Measurements from ENCODE around the gene SUN2.
"Not testable (repeated sequence)": the region's sequence is repeated elsewhere in the genome, so short reads cannot be mapped to it uniquely, and the experiment has no call there.

Gene SUN2, protein sequence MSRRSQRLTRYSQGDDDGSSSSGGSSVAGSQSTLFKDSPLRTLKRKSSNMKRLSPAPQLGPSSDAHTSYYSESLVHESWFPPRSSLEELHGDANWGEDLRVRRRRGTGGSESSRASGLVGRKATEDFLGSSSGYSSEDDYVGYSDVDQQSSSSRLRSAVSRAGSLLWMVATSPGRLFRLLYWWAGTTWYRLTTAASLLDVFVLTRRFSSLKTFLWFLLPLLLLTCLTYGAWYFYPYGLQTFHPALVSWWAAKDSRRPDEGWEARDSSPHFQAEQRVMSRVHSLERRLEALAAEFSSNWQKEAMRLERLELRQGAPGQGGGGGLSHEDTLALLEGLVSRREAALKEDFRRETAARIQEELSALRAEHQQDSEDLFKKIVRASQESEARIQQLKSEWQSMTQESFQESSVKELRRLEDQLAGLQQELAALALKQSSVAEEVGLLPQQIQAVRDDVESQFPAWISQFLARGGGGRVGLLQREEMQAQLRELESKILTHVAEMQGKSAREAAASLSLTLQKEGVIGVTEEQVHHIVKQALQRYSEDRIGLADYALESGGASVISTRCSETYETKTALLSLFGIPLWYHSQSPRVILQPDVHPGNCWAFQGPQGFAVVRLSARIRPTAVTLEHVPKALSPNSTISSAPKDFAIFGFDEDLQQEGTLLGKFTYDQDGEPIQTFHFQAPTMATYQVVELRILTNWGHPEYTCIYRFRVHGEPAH
- 1,251 to 1,506 reads per million in 2 donors for total RNA-seq

- DNase-seq: peak; percentile 94
Observed at GRCh38 chr22:38755911-38756532, at the start of gene SUN2. SUN2 (minus strand) TSS chr22:38755998; CDS start chr22:38752628, 3,370 bp downstream.

DNA sequence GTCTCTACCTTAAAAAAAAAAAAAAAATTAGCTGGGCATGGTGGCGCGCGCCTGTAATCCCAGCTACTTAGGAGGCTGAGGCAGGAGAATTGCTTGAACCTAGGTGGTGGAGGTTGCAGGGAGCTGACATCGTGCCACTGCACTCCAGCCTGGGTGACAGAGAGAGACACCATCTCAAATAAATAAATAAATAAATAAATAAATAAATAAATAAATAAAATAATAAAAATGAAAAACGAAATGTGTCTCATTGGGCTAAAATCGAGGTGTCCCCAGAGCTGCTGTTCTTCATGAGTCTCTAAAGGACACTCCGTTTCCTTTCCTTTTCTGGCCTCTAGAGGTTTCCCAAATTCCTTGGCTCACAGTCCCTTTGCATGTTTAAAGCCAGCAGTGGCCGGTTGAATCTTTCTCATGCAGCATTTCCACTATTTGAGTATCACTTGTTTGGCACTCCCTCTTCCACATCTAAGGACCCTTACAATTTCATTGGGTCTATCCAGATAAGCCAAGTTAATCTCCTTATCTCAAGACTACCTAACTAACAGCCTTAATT lies 49.3 kb upstream of the SUN2 start:
- not testable (repeated sequence) for DNase-seq

GRCh38 chr22:38802671-38803121 lies 46.9 kb upstream of the SUN2 start:
- DNase-seq: no peak

GRCh38 chr22:38799265-38800002 lies 43.6 kb upstream of the SUN2 start:
- no peak for DNase-seq

DNA sequence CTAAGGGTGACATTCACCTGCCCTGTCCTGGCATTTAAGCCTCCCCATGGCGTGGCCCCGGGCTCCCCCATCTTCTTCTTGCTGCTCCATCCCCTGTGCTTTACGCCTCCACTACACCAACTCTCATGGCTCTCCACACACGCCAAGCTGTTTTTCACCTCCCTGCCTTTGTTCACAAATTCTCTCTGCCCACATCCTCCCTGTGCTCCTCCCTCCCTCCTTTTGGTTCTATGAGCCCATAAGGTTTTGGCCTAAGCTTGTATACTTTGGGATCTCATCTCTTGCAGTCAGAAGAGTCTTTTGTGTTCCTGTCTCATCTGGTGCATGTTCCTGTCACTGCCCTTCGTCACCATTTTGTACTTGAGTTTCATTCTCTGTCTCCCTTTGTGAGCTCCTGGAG lies 42.7 kb upstream of the SUN2 start:
- no peak for DNase-seq

- no peak for DNase-seq
Observed at GRCh38 chr22:38796262-38796957, 40.6 kb upstream of the SUN2 start.

DNA sequence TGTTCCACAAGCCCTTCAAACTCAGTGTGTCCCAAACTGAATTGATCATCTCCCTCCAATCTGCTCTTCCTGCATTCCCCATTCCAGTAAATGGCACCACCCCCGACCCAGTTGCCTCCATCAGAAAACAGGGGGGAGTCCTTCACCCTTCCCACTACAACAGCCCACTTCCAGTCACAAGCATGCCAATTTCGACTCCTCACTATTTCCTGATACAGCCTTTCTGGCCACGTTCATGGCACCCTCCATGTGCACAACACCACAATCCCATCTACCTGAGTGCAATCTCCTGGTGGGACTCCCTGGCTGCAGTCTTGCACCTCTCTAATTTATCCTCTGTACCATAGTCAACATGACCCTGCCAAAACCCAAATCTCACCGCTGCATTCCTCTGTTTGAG lies 39.8 kb upstream of the SUN2 start:
- DNase-seq: no peak

DNA sequence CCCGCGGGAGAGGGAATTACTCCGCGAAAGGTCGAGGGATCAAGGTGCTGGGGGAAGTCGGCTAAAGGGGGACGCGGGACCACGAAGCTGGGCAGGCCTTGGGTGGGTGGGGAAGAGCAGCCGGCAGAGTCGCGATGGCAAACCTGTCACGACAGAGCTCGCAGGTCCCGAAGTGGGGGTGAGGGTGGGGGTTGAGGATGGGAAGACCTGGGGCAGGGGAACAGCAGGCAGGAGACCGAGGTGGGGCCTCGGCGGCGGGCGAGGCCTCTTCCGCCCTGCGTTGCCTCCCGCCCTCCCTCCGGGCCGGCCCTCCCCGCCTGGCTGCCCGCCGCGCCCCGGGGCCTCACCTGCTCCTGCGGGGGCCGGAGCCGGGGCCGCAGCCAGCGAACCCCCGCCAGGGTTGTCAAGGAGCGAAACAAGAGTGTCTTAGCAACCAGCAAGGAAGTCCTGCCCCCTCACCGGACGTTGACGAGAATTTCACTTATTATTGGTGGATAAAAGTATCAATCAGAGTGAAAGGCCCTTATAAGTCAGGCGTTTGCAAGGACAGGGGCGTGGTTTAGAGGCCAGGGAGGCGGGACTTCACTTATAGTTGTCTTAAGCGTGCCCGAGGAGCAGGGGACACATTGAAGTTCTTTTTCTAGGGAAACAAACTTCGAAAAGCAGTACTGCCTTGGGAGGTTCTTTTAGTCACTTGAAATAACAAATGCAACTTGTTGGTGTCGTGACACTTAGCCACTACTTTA lies 38.1 kb upstream of the SUN2 start, which contains the start of gene DNAL4:
Gene DNAL4 (minus strand): TSS at position 423 of the 746 bp plus-strand sequence. CDS start 11,412 bp downstream, outside the sequence.
- peak; percentile 63 for DNase-seq

- DNase-seq: no peak
Observed at GRCh38 chr22:38793317-38793716, 37.5 kb upstream of the SUN2 start.

DNA sequence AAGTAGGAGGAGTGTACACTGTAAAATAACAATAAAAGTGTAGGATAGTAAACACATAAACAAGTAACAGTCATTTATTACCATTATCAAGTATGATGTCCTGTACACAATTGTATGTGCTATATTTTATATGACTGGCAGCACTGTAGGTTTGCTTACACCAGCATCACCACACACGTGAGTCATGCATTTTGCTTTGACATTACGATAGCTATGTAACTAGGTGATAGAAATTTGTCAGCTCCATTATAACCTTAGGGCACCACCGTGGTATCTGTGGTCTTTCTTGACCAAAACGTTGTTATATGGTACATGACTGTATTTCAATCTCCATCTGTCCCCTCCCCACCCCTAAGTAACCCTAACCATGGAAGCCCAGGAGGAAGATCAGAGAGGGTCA lies 37.0 kb upstream of the SUN2 start:
- no peak for DNase-seq

- DNase-seq: no peak
Observed at GRCh38 chr22:38789606-38790005, 33.8 kb upstream of the SUN2 start.

- no peak for DNase-seq
Observed at GRCh38 chr22:38788846-38789245, 33.0 kb upstream of the SUN2 start.

DNA sequence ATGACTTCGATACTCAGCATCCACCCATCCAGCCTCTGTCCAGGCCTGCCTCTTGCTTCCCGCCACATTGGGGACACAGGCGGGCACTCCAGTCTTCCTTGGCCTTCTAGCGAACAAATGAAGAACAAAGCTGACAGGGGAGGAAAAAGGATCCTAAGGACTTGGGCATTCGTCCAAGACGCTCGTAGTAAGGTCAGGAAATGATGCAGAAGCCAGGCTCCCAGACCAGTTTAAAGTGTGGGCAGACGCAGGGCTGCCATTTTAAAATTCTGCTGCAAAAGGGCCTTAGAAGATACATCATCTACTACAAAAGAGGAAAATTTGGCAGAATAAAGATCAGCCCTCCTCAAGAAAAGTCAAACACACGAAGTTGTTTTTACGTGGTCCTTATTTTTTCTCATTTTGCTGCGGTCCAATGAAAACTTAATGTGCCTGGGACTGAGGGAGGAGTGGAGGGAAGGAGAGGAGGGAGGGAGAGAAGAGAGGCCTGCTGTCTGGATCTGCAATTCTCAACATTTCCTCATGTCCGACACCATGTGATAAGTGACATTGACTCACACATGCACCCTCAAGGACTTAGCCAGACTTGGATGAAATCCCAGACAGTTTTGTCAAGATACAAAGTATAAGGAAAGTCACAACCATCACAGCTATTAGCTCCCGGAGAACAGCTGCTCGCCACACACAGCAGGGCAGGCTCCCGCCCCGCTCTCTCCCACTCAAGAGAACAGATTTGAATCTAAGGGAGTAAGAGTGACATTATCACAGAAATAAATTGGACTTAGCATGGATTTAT lies 32.4 kb upstream of the SUN2 start:
- DNase-seq: no peak

DNA sequence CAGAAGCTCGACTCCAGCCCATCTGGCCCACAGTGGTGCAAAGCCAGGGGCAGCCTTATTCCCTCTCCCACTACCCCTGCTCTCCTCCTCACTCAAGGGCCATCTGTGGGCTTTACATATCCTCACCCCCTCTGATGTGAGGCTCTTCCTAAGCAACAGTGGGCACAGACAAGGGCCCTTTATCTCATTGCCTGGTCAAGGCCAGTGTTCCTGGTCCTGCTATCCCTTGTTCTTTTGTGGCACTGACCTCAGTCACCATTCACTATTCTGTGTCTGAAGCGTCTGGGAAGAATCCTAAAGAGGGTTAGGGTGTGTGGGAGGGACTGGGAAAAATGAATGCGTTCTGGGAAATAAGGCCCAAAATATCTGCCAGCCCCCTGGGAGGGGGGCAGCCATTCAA lies 30.8 kb upstream of the SUN2 start:
- DNase-seq: no peak

- DNase-seq: no peak
Observed at GRCh38 chr22:38784856-38785255, 29.1 kb upstream of the SUN2 start.

- DNase-seq: no peak
Observed at GRCh38 chr22:38784035-38784434, 28.2 kb upstream of the SUN2 start.

- DNase-seq: no peak
Observed at GRCh38 chr22:38783095-38783615, 27.4 kb upstream of the SUN2 start.

- no peak for DNase-seq
Observed at GRCh38 chr22:38782402-38783094, 26.8 kb upstream of the SUN2 start.

- no peak for DNase-seq
Observed at GRCh38 chr22:38781033-38781432, 25.2 kb upstream of the SUN2 start.
